ENCODE data around the gene GLT8D2. TPM values are rescaled to one million over a fixed set of nuclear protein-coding genes. Genes with fewer than 3 reads are reported as not detected.
"Not testable (repeated sequence)": the region's sequence is repeated elsewhere in the genome, so short reads cannot be mapped to it uniquely, and the experiment has no call there.

Gene GLT8D2
- total and polyA plus RNA-seq, 5 donors: 8.7 to 14.4 (median 9.9) TPM

GRCh38 chr12:104054681-104055346 lies 4.8 kb upstream of the GLT8D2 start:
- no peak for ATAC-seq
- H3K27me3 ChIP-seq (ENCODE audit: control insufficient read depth, insufficient read depth): no peaks in the 10 kb centered on the region
- H3K4me1 ChIP-seq (ENCODE audit: control insufficient read depth, insufficient read depth, low read length): no peaks in the 10 kb centered on the region
- no peaks in the 10 kb centered on the region for H3K9me3 ChIP-seq (ENCODE audit: control insufficient read depth, low read length)
- intact Hi-C loops (cut with DNase I): no loop called here
- H3K4me3 ChIP-seq (ENCODE audit: low read length): no peak overlapping the region
- DNase-seq: no peak
- no peak overlapping the region for H3K27ac ChIP-seq (ENCODE audit: low read length)
- 77% methylated on average over 4 of the region's 4 CpGs for WGBS

GRCh38 chr12:104050436-104050835 lies 449 bp upstream of the GLT8D2 start:
- intact Hi-C loops (cut with DNase I): no loop called here
- H3K27me3 ChIP-seq (ENCODE audit: control insufficient read depth, insufficient read depth): no peaks in the 10 kb centered on the region
- 24% methylated on average over 3 of the region's 3 CpGs for WGBS
- ATAC-seq (peak in 1 of 2 donors; percentile 27), DNase-seq (no peak)
- no peak overlapping the region for H3K27ac ChIP-seq (ENCODE audit: low read length)
- H3K9me3 ChIP-seq (ENCODE audit: control insufficient read depth, low read length): no peaks in the 10 kb centered on the region
- peaks cover under 1% of the 10 kb centered on the region for H3K4me1 ChIP-seq (ENCODE audit: control insufficient read depth, insufficient read depth, low read length)
- peak overlapping the region; percentile 68 for H3K4me3 ChIP-seq (ENCODE audit: low read length)

GRCh38 chr12:104049278-104049902 lies 597 bp downstream of the GLT8D2 start:
- intact Hi-C loops (cut with DNase I): no loop called here
- Histone ChIP-seq H3K9me3 (ENCODE audit: control insufficient read depth, low read length) (no peaks in the 10 kb centered on the region), H3K27ac (ENCODE audit: low read length) (no peak overlapping the region), H3K27me3 (ENCODE audit: control insufficient read depth, insufficient read depth) (no peaks in the 10 kb centered on the region), H3K4me3 (ENCODE audit: low read length) (peak overlapping the region; percentile 68), H3K4me1 (ENCODE audit: control insufficient read depth, insufficient read depth, low read length) (peaks cover 5% of the 10 kb centered on the region)
- 35% methylated on average over 9 of the region's 9 CpGs for WGBS
- DNase-seq: no peak
- ATAC-seq: peak in 1 of 2 donors; percentile 30

- ATAC-seq (no peak), DNase-seq (no peak)
- Histone ChIP-seq H3K27me3 (ENCODE audit: control insufficient read depth, insufficient read depth) (no peaks in the 10 kb centered on the region), H3K9me3 (ENCODE audit: control insufficient read depth, low read length) (no peaks in the 10 kb centered on the region), H3K4me3 (ENCODE audit: low read length) (peak overlapping the region; percentile 68), H3K4me1 (ENCODE audit: control insufficient read depth, insufficient read depth, low read length) (peaks cover 5% of the 10 kb centered on the region), H3K27ac (ENCODE audit: low read length) (no peak overlapping the region)
- intact Hi-C loops (cut with DNase I): no loop called here
- 64% methylated on average over 3 of the region's 3 CpGs for WGBS
Observed at GRCh38 chr12:104048811-104049210, 1.2 kb downstream of the GLT8D2 start.

GRCh38 chr12:104048162-104048561 lies 1.8 kb downstream of the GLT8D2 start:
- Histone ChIP-seq H3K4me3 (ENCODE audit: low read length) (no peak overlapping the region), H3K9me3 (ENCODE audit: control insufficient read depth, low read length) (no peaks in the 10 kb centered on the region), H3K27ac (ENCODE audit: low read length) (no peak overlapping the region), H3K27me3 (ENCODE audit: control insufficient read depth, insufficient read depth) (no peaks in the 10 kb centered on the region), H3K4me1 (ENCODE audit: control insufficient read depth, insufficient read depth, low read length) (peaks cover 5% of the 10 kb centered on the region)
- intact Hi-C loops (cut with DNase I): no loop called here
- ATAC-seq: no peak
- WGBS: 70% methylated on average over 5 of the region's 5 CpGs
- DNase-seq: no peak

GRCh38 chr12:104046306-104046705 lies 3.7 kb downstream of the GLT8D2 start:
- ATAC-seq: no peak
- Histone ChIP-seq H3K4me1 (ENCODE audit: control insufficient read depth, insufficient read depth, low read length) (peaks cover 5% of the 10 kb centered on the region), H3K27ac (ENCODE audit: low read length) (no peak overlapping the region), H3K4me3 (ENCODE audit: low read length) (no peak overlapping the region), H3K9me3 (ENCODE audit: control insufficient read depth, low read length) (no peaks in the 10 kb centered on the region), H3K27me3 (ENCODE audit: control insufficient read depth, insufficient read depth) (no peaks in the 10 kb centered on the region)
- no peak for DNase-seq
- intact Hi-C loops (cut with DNase I): no loop called here
- WGBS: 80% methylated on average over 4 of the region's 4 CpGs

- H3K4me1 ChIP-seq (ENCODE audit: control insufficient read depth, insufficient read depth, low read length): peaks cover 5% of the 10 kb centered on the region
- H3K27ac ChIP-seq (ENCODE audit: low read length): no peak overlapping the region
- intact Hi-C loops (cut with DNase I): no loop called here
- DNase-seq (no peak), ATAC-seq (no peak)
- H3K4me3 ChIP-seq (ENCODE audit: low read length): no peak overlapping the region
- no peaks in the 10 kb centered on the region for H3K9me3 ChIP-seq (ENCODE audit: control insufficient read depth, low read length)
- 88% methylated on average over 3 of the region's 3 CpGs for WGBS
- no peaks in the 10 kb centered on the region for H3K27me3 ChIP-seq (ENCODE audit: control insufficient read depth, insufficient read depth)
Observed at GRCh38 chr12:104044158-104044557, 5.8 kb downstream of the GLT8D2 start.

- H3K4me1 ChIP-seq (ENCODE audit: control insufficient read depth, insufficient read depth, low read length): peaks cover 5% of the 10 kb centered on the region
- ATAC-seq (no peak), DNase-seq (no peak)
- 83% methylated on average over 1 of the region's 1 CpG for WGBS
- H3K27ac ChIP-seq (ENCODE audit: low read length): no peak overlapping the region
- no peak overlapping the region for H3K4me3 ChIP-seq (ENCODE audit: low read length)
- no peaks in the 10 kb centered on the region for H3K9me3 ChIP-seq (ENCODE audit: control insufficient read depth, low read length)
- no peaks in the 10 kb centered on the region for H3K27me3 ChIP-seq (ENCODE audit: control insufficient read depth, insufficient read depth)
- intact Hi-C loops (cut with DNase I): no loop called here
Observed at GRCh38 chr12:104042580-104042979, 7.4 kb downstream of the GLT8D2 start.

GRCh38 chr12:104039769-104040168 lies 10.2 kb downstream of the GLT8D2 start:
- DNase-seq; intact Hi-C loops (cut with DNase I); H3K9me3 ChIP-seq (ENCODE audit: control insufficient read depth, low read length); ATAC-seq; H3K27ac ChIP-seq (ENCODE audit: low read length); H3K27me3 ChIP-seq (ENCODE audit: control insufficient read depth, insufficient read depth); H3K4me1 ChIP-seq (ENCODE audit: control insufficient read depth, insufficient read depth, low read length); H3K4me3 ChIP-seq (ENCODE audit: low read length): not testable (repeated sequence)
- 92% methylated on average over 1 of the region's 1 CpG for WGBS

- intact Hi-C loops (cut with DNase I); H3K9me3 ChIP-seq (ENCODE audit: control insufficient read depth, low read length); H3K27ac ChIP-seq (ENCODE audit: low read length); DNase-seq; H3K4me1 ChIP-seq (ENCODE audit: control insufficient read depth, insufficient read depth, low read length); H3K4me3 ChIP-seq (ENCODE audit: low read length); ATAC-seq; H3K27me3 ChIP-seq (ENCODE audit: control insufficient read depth, insufficient read depth): not testable (repeated sequence)
- 91% methylated on average over 2 of the region's 2 CpGs for WGBS
Observed at GRCh38 chr12:104036143-104036542, 13.8 kb downstream of the GLT8D2 start.

- intact Hi-C loops (cut with DNase I); H3K4me3 ChIP-seq (ENCODE audit: low read length); H3K27ac ChIP-seq (ENCODE audit: low read length); H3K4me1 ChIP-seq (ENCODE audit: control insufficient read depth, insufficient read depth, low read length); H3K9me3 ChIP-seq (ENCODE audit: control insufficient read depth, low read length); DNase-seq; H3K27me3 ChIP-seq (ENCODE audit: control insufficient read depth, insufficient read depth): not testable (repeated sequence)
- peak in 1 of 2 donors; percentile 53 for ATAC-seq
- 93% methylated on average over 10 of the region's 27 CpGs for WGBS
Observed at GRCh38 chr12:104030596-104030995, 19.4 kb downstream of the GLT8D2 start.

Measured in right cardiac atrium (tissue), 5 donors.